ENCODE results near the gene STRBP.
"Not testable (repeated sequence)": the region's sequence is repeated elsewhere in the genome, so short reads cannot be mapped to it uniquely, and the experiment has no call there.

Gene STRBP

GRCh38 chr9:123191260-123191659 is 77.1 kb downstream of the STRBP start:
- no peaks in the 10 kb centered on the region for H3K9me3 ChIP-seq
- H3K36me3 ChIP-seq = no peaks in the 10 kb centered on the region
- H3K27me3 ChIP-seq = no peaks in the 10 kb centered on the region
- no peaks in the 10 kb centered on the region for H3K4me1 ChIP-seq
- no peak for DNase-seq
- no peak overlapping the region for H3K27ac ChIP-seq
- no peak overlapping the region for H3K4me3 ChIP-seq
- TF ChIP-seq CTCF (IDR thresholded peaks at IDR 0.05) = no peak
- intact Hi-C loops (cut with DNase I; ENCODE audit: low total_unique reads) = no loop called here

- Histone ChIP-seq H3K27me3 (no peaks in the 10 kb centered on the region), H3K4me1 (no peaks in the 10 kb centered on the region), H3K36me3 (no peaks in the 10 kb centered on the region), H3K4me3 (no peak overlapping the region), H3K27ac (no peak overlapping the region), H3K9me3 (no peaks in the 10 kb centered on the region)
- intact Hi-C loops (cut with DNase I; ENCODE audit: low total_unique reads) = no loop called here
- DNase-seq = no peak
- no peak for TF ChIP-seq CTCF (IDR thresholded peaks at IDR 0.05)
These were observed 81.3 kb downstream of the STRBP start for GRCh38 chr9:123187131-123187530.

- H3K9me3 ChIP-seq; H3K4me1 ChIP-seq; H3K4me3 ChIP-seq; H3K36me3 ChIP-seq; H3K27me3 ChIP-seq; H3K27ac ChIP-seq; intact Hi-C loops (cut with DNase I; ENCODE audit: low total_unique reads); DNase-seq: not testable (repeated sequence)
These were observed 82.4 kb downstream of the STRBP start for GRCh38 chr9:123186029-123186428.

- H3K36me3 ChIP-seq = no peaks in the 10 kb centered on the region
- no peak for DNase-seq
- no peaks in the 10 kb centered on the region for H3K4me1 ChIP-seq
- TF ChIP-seq CTCF (IDR thresholded peaks at IDR 0.05) = no peak
- H3K4me3 ChIP-seq = no peak overlapping the region
- H3K9me3 ChIP-seq = no peaks in the 10 kb centered on the region
- intact Hi-C loops (cut with DNase I; ENCODE audit: low total_unique reads) = no loop called here
- H3K27me3 ChIP-seq = no peaks in the 10 kb centered on the region
- H3K27ac ChIP-seq = no peak overlapping the region
These were observed 91.4 kb downstream of the STRBP start for GRCh38 chr9:123176949-123177348.

- no peaks in the 10 kb centered on the region for H3K36me3 ChIP-seq
- intact Hi-C loops (cut with DNase I; ENCODE audit: low total_unique reads) = no loop called here
- no peaks in the 10 kb centered on the region for H3K27me3 ChIP-seq
- DNase-seq = no peak
- no peaks in the 10 kb centered on the region for H3K9me3 ChIP-seq
- no peak for TF ChIP-seq CTCF (IDR thresholded peaks at IDR 0.05)
- no peak overlapping the region for H3K27ac ChIP-seq
- no peak overlapping the region for H3K4me3 ChIP-seq
- H3K4me1 ChIP-seq = no peaks in the 10 kb centered on the region
These were observed 92.3 kb downstream of the STRBP start for GRCh38 chr9:123175854-123176629.

GRCh38 chr9:123174887-123175518 is 93.4 kb downstream of the STRBP start:
- DNase-seq = no peak

More at GRCh38 chr9:123174887-123175518, 93.4 kb downstream of the STRBP start:
- Histone ChIP-seq H3K27me3 (no peaks in the 10 kb centered on the region), H3K27ac (no peak overlapping the region), H3K36me3 (no peaks in the 10 kb centered on the region), H3K9me3 (no peaks in the 10 kb centered on the region), H3K4me1 (no peaks in the 10 kb centered on the region), H3K4me3 (no peak overlapping the region)
- intact Hi-C loops (cut with DNase I; ENCODE audit: low total_unique reads) = no loop called here
- TF ChIP-seq CTCF (IDR thresholded peaks at IDR 0.05) = no peak

Data from tibial artery (tissue), 4 donors.